Midbrain (tissue), 1 donor: ENCODE measurements around the gene RAB3IL1.

Experiments used
- DNase-seq: peaks from one replicate; lab custom pipeline; 2025; lab: John Stamatoyannopoulos, UW

The RAB3IL1 gene

DNA sequence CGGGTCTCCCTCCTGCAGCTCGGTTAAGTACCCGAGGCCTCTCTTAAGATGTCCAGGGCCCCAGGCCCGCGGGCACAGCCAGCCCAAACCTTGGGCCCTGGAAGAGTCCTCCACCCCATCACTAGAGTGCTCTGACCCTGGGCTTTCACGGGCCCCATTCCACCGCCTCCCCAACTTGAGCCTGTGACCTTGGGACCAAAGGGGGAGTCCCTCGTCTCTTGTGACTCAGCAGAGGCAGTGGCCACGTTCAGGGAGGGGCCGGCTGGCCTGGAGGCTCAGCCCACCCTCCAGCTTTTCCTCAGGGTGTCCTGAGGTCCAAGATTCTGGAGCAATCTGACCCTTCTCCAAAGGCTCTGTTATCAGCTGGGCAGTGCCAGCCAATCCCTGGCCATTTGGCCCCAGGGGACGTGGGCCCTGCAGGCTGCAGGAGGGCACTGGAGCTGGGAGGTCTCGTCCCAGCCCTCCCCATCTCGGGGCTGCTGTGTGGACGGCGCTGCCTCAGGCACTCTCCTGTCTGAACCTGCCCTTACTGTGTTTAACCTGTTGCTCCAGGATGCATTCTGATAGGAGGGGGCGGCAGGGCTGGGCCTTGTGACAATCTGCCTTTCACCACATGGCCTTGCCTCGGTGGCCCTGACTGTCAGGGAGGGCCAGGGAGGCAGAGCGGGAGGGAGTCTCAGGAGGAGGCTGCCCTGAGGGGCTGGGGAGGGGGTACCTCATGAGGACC lies 51.0 kb downstream of the RAB3IL1 start:
- no peak for DNase-seq

DNA sequence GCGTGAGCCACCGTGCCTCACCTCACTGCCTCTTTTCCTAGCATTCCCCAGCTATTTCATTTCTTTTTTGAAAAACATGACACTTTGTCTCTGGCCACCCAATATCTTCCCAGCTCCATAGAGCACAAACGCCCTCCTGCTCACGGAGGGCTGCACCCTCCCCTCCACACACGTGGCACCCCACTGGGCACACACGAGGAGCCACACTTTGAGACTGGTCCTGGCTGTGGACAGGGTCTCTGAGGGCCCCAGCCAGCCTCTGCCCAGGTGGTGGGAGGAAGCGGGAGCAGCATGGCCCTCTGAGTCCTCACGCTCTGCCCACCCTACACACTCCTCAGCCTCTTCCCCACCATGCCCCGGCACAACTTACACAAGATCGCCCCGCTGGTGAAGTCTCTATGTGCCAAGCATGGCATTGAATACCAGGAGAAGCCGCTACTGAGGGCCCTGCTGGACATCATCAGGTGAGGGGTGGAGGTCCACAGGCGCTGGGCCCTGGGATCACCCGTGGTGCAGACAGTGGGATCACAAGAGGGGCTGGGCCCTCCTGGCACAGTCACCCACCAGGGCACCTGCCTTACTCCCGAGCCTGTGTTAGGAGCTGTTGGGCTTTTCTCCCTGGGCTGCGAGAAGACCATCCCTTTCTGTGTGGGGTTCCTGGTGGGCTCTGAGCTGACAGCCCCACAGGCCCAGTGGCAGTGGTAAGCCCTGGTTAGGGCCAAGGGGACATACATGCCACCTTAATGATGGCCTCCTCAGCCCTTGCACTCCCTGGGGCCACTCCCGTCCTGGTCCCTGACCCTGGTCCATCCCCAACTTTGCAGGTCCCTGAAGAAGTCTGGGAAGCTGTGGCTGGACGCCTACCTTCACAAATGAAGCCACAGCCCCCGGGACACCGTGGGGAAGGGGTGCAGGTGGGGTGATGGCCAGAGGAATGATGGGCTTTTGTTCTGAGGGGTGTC lies 52.3 kb downstream of the RAB3IL1 start:
- no peak for DNase-seq

DNA sequence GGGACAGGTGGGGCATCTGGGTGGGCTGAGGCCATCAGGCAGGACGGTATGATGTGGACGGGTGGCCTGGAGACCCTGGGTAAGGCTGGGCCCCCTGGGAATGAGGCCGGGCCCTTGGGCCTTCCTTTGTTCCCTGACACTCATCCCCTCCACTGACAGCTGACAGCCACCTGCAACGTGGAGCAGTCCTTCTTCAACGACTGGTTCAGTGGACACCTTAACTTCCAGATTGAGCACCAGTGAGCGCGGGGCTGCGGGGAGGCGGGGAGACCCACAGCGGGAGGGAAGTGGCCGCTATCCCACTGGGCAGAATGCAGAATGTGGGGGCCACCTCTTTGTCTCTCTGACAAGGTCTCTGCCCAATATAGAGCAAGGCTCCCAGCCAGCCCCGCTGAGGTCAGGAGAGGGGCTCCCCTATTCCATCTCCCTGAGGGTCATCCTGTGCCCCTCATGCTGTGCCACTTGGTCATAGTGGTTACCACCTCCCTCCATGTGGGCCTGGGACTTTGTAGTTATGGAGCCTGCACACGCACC lies 53.8 kb downstream of the RAB3IL1 start:
- DNase-seq, result no peak

DNA sequence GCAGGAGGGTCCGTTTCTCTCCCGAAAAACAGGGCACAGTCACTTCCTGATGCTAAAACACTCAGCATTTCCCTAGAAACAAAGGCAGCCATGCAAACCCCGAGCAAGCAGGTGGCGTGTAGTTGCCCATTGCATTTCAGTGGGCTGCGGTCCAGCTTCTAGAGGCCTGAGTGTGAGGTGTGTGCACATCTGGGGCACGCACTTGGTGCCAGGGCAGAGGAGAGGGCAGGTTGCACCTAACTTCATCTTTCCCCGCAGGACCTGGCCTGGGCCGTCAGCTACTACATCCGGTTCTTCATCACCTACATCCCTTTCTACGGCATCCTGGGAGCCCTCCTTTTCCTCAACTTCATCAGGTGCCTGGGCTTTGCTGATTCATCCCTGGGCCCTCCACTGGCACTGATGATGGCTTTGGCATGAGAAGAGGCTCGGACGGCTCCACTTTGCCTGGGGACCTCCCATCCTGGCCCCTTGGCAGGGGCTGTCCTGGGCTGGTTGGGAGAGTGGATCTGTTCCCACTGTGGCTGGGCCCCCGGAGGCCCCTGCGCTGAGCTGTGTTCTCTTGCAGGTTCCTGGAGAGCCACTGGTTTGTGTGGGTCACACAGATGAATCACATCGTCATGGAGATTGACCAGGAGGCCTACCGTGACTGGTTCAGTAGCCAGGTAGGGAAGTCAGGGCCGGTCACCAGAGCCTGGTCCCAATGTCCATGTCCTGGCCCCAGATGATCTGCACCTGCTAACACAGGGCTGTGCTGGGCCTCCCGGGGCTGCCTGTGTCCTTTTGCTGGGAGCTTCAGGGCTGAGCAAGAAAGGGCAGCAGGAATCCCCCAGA lies 54.4 kb downstream of the RAB3IL1 start:
- no peak for DNase-seq

DNA sequence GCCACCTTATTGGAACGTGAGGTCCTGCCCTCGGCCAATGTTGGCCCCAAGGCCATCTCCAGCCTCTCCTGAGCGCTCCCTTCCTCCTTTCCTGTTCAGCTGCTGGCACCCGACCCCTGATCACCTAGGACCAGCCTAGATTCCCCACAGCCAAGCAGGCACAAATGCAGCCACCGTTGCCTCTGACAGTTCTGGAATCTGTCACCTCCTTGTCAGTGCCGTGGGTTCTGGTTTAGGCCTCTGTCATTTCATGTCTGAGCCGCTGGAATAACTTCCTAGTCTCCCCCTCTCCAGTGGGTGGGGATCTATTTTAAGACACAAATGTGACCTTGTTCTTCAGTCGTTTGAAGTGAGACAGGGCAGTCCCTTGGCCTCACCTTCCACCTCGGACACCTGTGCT lies 55.7 kb downstream of the RAB3IL1 start:
- DNase-seq, result no peak

DNA sequence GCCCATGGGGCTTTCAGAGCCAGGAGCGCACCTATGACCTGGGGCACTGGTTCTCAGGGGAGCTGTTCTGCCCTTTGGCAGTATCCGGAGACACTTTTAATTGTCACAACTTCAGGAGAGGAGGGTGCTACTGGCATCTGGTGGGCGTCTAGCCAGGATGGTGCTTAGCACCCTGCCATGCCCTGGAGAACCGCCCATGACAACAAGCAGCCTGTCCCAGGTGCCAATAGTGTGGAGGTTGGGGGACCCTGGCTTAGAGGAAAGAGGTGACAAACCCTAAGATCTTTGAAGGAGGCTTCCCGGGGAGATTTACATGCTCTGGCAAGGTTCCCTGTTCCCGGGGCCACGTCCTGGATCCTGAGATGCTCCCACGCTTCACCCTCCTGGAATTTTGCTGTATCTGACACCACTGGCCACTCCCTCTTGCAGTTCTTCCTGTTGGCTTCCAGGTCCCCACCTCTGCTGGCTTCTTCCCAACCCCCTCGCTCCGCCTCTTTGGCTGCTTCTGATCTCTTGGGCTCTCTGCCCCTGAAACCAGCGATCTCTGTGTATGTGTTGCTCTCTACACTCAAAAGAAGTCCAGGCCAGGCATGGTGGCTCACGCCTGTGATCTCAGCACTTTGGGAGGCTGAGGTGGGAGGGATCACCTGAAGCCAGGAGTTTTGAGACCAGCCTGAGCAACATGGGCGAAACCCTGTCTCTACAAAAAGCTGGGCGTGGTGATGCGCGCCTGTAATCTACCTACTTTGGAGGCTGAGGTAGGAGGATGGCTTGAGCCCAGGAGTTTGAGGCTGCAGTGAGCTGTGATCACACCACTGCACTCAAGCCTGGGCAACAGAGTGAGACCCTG lies 57.1 kb downstream of the RAB3IL1 start:
- DNase-seq, result no peak

DNA sequence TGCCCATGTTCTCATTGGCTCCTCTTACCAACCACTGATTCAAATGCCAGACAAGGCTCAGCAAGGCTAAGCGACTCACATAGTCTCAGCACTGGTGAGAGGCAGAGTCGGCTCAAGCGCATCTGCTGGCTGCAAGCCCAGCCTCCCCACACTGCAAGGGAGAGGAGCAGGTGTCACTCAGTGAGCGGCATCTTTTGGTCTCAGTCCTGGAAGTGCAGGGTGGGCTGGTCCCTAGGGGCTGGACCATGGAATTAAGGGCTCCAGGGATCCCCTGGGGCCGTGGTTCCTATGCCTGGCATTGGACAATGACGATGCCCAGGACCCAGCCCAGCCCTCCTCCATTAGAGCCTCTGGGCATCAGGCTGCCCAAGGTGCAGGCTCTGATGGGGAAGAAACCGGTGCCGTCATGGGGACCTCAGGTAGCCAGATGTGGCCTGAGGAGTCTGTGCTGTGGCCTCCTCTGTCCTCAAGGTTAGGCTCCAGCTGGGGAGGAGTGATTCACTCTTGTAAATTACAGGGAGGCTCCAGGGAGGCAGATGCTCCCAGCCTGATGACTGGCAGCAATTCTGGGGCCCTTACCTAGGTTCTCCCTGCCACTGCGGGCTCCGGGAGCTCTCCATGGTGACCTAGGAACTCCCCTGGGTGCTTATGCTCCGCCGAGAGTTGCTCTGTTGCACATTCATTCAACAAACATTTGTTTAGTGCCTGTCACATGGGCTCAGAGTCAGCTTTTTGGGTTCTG lies 61.3 kb downstream of the RAB3IL1 start:
- no peak for DNase-seq

DNA sequence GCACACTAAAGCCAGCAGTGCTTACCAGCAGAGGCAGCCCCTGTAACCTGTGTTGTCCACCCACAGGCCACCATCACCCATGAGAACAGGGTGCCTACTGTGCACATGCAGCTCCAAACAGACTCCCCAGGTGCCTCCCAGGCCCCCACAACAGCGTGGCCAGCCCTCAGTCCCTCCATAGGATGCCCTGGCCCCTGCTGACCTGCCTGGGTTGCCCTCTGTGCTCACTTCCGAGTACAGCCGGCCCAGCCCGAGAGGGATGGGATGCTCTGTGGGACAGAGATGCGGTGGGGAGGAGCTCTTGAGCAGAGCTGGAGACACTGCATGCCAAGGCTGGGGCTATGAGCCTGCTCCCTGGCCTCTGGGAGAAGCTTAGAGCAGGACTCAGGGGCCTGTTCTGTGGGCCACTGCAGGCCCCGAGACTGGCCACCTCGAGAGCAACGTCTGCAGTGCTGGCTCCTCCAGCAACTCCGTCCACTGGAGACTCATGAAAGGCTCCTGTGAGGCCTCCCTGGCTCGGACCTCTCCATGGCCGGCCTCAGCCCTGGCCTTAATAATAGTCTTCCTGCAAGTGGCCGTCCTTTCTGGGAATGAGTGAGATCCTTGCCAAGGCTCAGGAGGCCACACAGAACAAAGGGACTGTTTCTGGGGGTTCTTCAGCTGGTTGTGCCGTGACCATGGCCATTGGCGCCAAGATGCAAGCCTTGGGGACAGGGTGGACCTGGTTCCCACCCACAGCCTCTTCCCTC lies 62.2 kb downstream of the RAB3IL1 start:
- DNase-seq, result peak; percentile 46

DNA sequence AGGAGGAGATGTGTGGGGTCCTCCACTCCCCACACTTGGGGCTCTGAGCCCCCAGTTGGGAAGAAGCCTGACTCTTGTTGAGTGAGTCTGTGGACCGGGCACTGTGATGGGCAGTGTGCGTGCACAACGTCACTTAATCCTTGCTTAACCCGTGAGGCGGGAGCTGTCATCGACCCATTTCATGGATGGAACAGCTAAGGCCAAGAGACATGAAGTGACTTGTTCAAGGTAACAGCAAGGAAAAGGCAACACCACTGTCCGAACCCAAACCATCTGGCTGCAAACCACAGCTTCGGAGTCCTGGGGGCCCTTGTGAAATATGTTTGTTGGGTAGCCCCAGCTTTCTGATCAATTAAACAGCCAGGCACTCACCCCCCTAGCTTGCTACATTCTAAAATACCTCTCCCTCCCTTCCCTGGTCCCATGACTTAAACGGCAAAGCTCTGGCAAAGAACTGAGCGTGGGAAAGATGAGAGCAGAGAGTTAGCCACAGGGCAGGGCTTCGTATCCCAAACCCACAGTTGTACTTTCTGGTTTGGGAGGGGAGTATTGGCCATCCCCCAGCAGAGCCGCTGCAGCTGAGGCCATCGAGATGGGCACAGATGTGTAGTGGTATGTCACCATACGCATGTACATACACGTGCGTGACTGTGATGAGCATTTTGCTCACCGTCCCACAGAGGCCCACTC lies 63.0 kb downstream of the RAB3IL1 start:
- DNase-seq, result no peak

DNA sequence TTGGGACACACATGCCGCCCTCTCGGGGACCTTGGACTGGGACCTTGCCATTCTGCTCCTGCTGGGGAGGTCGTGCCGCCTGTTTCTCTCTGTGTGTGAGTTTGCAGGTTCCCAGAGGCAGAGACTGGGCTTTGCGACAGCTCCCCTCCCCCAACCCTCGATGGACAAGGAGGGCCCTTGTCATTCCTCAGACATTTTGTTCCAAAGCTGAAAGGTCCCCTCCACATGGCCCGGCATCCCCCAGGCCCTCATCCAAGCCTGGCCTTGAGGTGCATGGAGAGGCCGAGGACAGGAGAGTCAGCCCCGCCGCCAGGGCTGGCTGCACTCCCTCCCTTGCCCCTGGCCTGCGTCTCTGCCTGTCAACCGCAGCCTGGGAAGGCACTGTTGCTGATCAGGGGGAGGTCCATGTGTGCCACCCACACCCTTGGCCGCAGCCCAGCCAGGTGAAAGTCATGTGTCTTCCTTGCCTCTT lies 63.6 kb downstream of the RAB3IL1 start:
- peak; percentile 63 for DNase-seq

DNA sequence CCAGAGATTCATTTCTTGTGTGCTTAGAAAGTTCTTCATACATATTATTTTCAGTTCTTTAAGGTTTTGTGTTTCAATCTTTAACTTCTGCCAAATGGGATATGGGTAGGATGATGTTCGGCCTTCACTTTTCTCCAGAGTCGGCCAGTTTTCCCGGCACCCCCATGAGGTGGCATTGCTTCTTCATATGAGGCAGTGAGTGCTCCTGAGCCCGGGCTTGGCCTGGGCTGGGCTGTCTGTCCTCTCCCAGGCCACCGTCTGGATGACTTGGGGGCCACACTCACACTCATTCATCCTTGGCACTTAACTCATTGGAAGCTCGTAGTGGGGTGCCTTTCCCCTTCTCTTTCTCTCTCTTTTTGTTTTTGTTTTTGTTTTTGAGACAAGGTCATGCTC lies 65.5 kb downstream of the RAB3IL1 start:
- DNase-seq, result no peak

DNA sequence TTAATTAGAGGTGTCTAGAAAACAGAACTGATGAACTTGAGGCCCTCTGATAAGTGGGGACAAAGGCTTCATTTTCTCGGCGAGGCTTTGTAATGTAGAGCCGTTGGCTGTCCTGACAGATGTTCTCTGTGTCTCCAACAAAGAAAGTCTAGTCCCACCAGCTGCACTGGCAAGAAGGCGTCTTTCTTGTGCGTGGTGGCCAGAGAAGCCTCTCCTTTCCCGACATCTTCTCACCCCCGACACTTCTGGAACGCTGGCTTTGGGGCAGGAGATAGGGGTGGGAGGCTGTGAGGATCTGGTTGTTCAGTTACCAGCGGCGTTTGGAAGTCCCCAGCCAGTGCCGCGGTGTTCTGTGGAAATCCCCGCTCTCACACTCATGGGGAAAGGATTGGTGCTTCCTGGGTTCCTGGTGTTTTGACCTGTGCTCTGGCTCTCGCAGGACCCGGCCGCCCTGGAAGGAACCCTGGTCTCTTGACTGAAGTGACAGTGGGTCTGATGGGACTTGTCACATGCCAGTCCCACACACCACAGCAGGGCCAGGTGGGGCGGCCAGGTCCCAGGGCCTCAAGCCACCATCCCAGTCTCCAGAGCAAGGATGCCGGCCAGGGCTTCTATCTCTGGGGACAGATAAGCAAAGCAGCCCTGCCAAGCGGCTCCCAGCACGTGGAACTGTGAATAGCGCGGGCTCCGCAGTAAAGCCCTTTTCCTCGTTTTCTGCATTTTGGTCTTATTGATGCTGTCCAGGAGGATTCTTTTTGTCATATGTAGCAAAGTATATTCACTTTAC lies 66.1 kb downstream of the RAB3IL1 start:
- DNase-seq, result peak; percentile 54

DNA sequence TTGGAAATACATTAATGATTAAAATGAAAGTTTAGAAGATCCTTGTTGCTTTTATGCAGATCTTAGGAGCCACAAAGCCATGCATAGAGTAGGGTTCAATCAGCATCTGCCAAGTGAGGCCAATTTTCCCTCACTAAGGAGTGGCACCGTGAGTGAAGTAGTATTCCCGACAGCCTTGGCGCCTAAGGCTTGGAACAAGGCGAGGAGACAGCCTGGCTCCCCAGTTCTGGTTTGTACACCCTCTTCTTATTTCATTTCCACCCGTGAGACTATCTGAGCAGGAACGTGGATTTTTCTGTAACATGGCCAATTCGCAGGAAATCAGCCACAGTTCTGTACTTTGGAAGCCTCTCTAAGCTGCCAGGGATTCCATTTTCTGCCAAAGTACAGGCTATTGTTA lies 66.7 kb downstream of the RAB3IL1 start:
- no peak for DNase-seq

DNA sequence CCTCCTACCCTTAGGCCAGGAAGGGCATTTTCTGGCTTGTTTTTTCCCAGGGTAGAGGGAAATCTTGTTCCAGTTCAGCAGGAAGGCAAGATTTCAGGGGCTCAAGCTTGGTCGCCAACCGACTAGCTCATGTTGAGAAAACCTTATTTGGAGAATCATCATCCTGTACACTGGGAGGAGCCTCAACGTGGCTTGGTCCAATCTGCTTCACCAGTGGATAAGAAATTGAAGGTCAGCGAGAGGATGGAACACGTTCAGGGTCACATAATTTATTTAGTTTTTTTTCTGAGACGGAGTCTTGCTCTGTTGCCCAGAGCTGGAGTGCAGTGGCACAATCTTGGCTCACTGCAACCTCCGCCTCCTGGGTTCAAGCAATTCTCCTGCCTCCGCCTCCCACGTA lies 68.7 kb downstream of the RAB3IL1 start:
- DNase-seq, result no peak

DNA sequence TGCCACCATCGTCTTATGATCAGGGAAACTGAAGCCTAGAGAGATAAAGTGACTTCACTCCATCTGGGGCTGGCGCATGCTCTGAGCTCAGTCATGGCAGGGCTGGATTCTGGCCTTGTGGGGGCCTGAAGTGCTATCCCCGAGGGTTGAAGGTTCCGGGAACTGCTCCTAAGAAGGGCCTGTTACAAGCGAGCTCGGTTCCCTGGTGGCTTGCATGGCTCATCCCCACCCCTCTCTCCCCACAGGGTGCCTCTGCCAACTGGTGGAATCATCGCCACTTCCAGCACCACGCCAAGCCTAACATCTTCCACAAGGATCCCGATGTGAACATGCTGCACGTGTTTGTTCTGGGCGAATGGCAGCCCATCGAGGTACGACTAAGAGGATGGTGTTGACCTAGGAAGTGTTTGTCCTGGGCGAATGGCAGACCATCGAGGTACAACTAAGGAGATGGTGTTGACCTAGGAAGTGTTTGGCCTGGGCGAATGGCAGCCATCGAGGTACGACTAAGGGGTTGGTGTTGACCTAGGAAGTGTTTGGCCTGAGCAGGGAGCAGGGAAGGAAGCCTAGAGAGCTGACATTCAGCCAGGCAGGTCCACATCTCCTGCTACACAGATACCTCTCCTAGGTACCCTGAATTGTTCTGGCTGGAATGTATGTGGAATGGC lies 69.3 kb downstream of the RAB3IL1 start:
- no peak for DNase-seq
